Measurements from ENCODE around the gene TK2.
"Not testable (repeated sequence)": the region's sequence is repeated elsewhere in the genome, so short reads cannot be mapped to it uniquely, and the experiment has no call there.

The TK2 gene

DNA sequence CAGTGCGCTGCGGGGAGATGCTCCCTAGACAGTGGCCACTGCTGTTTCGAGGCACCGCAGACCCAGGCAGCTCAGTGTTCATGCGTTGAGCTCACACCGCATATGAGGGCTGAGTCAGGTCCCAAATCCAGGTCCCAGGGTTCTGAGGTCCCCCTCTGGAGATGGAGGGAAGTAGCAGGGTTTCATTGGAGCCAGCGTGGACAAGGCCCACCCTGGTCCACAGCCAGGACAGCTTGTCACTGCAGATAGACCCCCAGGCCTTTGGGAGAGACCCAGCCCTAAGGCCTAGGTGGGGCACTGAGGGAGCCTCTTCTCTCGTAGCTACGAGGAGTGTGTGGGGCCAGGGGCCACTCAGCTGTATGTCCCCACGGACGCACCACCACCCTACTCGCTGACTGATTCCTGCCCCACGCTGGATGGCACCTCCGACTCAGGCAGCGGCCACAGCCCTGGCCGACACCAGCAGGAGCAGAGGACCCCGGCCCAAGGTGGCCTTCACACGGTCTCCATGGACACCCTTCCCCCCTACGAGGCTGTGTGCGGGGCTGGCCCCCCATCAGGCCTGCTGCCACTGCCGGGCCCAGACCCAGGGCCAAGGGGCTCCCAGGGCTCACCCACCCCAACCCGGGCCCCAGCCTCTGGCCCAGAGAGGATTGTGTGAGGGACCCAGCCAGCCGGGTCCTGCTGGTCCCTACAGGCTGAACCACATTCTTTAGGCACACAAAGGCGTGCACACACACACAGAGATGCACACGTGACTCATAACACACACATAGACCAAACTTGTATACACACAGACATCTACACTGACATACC, 69.4 kb downstream of the TK2 start:
- DNase-seq: peak; percentile 12

- no peak for DNase-seq
Measured at GRCh38 chr16:66479661-66480264, 70.2 kb downstream of the TK2 start.

DNA sequence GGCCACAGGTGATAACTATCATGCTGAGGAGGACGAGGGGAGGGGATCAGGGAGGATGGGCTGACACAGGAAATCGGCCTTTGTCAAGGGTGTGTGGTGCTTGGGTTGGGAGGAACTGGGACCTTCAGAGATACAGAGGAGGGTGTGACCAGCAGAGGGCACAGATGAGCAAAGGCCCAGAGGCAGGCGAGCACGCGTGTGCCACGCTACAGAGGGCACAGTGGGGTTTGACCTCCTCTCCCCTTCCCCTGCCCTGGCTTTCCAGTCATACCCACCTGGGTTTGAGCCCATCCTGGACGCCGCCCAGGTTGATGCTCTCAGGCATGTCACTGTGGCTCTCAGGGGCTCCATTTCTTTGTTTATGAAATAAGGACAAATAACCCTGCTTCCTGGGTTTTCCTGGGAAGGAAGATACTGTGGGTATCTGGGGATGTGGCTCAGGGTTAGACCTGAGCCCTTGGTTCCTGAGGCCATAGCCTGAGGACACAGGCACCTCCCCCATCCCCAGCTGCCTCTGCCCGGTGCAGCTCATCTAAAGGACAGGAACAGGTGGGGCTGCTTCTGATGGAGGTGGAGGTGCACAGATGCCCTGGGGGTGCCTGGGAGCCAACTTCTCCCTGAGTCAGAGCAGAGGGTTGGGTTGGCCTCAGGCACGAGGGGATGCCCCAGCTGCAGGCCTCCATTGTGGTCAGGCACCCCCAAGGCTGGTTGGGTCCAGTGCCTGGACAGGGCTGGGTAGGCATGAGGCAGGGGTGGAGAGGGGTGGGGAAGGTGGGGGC, 71.0 kb downstream of the TK2 start:
- peak; percentile 88 for DNase-seq

DNA sequence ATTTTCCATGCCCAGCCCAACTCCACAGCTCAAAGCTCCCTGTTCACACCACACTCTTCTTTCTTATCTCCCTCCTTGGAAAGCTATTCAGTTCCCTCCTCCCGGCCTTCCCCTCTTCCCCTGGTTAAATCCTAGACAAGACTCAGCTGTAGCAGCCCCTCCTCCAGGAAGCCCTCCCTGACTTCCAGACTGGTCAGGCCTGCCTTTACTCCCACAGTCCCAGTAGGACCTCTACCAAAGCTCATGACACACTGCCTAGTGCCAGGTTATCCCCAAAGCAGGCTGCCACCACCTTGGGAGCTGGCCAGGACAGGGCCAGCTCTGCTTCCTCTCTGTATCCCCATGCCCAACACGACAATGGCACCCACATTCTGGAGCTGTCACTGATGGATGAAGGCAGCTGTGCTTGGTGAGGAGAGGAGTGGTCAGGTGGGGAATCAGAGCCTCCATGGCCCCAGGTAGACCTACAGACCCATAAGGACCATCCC, 72.8 kb downstream of the TK2 start:
- no peak for DNase-seq

- peak; percentile 45 for DNase-seq
Measured at GRCh38 chr16:66476328-66477027, 73.4 kb downstream of the TK2 start.

GRCh38 chr16:66475232-66475631, 74.7 kb downstream of the TK2 start:
- DNase-seq: peak; percentile 80

- peak; percentile 99 for DNase-seq
Measured at GRCh38 chr16:66474750-66475199, 75.1 kb downstream of the TK2 start.

GRCh38 chr16:66473654-66474519, 76.0 kb downstream of the TK2 start:
- DNase-seq: peak; percentile 67

DNA sequence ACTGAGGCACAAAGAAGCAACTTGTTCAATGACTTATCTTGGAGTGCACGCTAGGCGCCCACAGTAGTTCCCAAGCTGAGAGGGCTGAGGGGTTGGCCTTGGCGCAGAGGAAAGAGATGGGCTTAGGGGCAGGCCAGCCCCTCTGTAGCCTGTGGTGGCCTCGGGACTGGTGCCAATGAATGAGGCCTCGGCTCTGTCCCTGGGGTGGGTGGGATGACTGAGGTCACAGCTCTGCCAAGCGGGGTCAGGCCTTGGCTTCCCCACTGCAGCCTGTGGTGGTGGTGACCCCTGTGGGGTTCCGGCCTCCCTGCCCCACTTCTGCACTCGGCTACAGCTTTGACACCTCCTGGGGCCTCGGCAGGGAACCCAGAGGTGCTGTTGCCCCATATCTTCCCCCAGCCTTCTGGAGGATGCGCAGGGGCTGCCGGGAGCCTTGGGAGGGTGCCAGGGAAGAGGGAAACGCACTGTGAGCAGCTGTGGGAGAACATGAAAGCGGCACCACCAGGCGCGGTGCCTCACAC, 76.8 kb downstream of the TK2 start:
- DNase-seq: no peak

DNA sequence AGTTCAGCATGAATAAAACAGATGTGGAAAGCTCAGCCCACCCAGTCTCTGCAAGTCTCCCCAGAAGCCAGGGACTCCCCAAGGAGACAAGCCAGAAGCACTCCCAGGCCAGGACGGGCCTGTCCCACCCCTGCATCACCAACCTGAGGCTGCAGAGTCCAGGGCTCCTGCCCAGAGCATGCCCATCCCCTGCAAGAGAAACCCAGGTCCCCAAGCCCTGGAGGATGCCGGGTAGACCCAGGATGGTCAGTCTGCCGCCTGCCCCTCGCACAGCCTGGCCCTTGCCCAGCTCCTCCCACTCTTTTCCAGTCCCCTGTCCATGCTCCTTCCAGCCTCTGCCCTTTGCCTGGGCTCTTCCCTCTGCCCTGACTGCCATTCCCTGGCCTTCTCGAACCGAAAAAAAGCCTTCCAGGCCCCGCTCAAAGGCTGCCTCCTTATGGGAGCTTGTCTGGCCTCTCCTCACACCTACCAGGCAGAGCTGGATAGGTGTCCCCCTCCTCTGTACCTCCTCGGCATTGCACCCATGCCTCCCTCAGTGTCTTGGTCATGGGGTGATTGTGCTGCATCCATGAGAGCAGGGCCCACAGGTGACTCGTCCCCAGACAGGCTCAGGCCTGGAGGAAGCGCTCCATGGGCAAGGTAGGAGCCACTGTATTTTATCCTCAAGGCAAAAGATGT, 78.1 kb downstream of the TK2 start:
- DNase-seq: peak; percentile 18

DNA sequence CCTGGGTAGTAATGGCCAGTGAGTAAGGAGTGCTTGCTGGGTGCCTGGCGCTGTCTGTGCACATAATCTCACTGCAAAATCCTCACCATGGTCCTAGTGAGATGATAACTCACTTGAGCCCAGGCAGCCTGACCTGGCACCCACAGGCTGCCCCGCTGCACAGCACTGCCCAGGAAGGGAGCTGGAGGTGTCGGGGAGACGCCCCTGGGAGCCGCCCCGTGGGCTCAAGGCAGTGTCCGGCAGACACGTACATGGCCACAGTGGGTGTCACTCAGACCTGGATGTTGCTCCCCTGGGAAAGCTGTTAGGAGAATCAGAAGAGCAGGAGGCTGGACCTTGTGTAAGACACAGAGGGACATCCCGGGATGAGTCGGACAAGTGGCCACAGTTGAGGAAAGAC, 78.7 kb downstream of the TK2 start:
- no peak for DNase-seq

GRCh38 chr16:66470556-66470955, 79.4 kb downstream of the TK2 start:
- DNase-seq: no peak

DNA sequence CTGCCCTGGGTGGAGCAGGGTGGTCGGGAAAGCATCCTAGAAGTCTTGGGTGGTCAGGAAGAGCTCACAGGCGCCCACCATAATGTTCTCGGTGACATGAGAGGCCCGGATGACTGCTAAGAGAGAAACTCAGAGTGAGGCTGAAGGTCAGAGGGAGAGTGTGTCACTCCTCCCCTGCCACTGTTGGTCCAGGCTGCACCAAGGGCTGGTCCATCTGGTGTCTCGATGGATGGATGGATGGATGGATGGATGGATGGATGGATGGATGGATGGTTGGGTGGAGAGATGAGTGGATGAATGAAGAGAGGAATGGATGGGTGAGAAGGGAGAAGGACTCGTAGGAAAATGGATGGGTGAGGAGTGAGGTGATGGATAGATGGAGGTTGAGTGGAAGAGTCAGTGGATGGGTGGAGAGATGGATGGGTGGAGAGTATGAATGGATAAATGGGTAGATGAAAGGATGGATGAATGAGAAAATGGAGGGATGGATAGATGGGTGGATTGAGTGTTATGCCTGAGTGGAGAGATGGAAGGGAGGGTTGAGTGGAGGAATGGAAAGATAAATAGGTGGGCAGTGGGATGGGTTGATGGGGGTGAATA, 79.9 kb downstream of the TK2 start:
- no peak for DNase-seq

GRCh38 chr16:66469291-66469946, 80.5 kb downstream of the TK2 start:
- DNase-seq: no peak

DNA sequence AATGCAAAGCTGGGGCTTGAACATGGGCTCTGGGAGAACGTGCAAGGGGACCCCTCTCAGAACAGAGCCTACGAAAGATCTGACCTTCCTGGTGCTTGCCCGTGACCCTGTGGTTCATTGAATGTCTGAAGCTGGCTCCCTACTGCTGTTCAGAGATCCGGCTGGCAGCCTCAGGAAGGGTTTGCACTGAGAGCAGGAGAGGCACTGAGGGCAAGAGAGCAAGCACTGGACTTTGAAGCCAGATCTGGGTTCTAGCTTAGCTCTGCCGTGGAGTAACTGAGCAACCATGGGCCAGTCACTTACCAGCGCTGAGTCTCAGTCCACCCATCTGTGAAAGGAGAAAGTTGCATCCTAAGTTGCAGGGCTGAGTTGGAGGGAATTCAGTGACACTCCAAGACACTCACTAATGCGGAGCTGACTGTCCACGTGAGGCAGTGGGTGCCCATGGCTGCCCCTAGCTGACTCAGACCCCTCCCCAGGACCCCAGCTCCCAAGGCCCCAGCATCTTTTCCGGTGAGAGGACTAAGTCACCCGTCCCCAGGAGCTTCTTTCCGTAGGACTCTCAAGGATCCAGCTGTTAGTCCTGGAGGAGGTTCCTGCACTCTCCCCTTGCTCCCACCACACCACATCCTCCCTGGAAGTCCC, 81.5 kb downstream of the TK2 start:
- DNase-seq: no peak

DNA sequence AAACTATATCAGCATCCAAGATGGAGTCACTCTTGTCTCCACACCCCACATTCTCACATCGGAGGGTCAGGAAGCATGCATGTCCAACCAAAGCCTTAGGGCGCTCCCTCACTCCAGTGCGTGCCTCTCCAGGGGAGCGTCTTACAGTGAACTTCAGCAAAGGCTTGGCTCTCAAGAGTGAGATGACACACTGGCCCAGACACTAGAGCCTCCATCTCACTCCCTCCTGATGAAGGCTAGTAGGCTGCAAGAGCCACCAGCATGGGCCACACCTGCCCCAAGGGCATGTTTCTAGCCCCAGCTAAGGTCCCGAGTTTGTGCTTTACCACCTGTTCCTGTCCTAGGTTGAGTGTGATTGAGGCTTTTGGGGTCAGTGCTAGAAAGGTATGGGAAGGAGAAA, 82.3 kb downstream of the TK2 start:
- DNase-seq: no peak

GRCh38 chr16:66466636-66467035, 83.3 kb downstream of the TK2 start:
- not testable (repeated sequence) for DNase-seq

DNA sequence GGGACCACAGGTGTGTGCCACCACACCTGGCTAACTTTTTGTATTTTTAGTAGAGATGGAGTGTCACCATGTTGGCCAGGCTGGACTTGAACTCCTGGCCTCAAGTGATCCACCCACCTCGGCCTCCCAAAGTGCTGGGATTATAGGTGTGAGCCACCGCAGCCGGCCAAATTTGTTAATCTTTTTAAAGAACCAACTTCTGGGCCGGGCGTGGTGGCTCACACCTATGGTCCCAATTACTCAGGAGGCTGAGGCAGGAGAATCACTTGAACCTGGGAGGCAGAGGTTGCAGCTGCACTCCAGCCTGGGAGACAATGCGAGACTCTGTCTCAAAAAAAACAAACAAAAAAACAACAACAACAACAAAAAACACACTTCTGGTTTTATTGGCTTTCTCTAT, 84.0 kb downstream of the TK2 start:
- not testable (repeated sequence) for DNase-seq

GRCh38 chr16:66462912-66463311, 87.0 kb downstream of the TK2 start:
- DNase-seq: no peak

DNA sequence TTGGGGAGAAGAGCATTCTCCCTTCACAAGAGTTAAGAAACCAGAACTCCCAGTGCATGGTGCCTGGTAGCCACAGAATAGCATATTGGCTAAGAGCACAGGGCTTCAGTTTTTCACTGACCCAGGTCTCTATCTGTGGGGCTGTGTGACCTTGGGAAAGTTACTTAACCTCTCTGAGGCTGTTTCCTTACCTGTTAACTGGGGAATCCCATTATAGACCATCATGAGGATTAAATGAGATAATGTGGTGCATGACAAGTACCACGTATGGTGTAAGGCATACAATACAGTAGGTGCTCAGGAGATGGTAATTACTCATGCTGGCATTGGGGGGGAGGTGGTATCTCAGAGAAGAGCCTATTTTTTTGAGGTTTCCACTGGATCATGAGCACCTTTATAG, 89.2 kb downstream of the TK2 start:
- DNase-seq: no peak

Measured in DMS53 (cell line).